Ishikawa (cell line): ENCODE data around the gene TFR2.

Experiments used
- CEBPB ChIP-seq: IDR thresholded peaks from 2 replicates; pipeline ENCODE4 v1.6.1; 2012
- CREB1 ChIP-seq: IDR thresholded peaks from 2 replicates; pipeline ENCODE4 v1.6.1; 2012; ENCODE audit warnings: low read depth
- EGR1 ChIP-seq: IDR thresholded peaks from 2 replicates; pipeline ENCODE4 v1.6.1; 2012
- EP300 ChIP-seq: IDR thresholded peaks from 2 replicates; pipeline ENCODE4 v1.6.1; 2012; ENCODE audit warnings: borderline replicate concordance
- FOXM1 ChIP-seq: IDR thresholded peaks from 2 replicates; pipeline ENCODE4 v1.6.1; 2012; ENCODE audit warnings: low read depth, borderline replicate concordance
- NFIC ChIP-seq: IDR thresholded peaks from 2 replicates; pipeline ENCODE4 v1.6.1; 2012
- RAD21 ChIP-seq: IDR thresholded peaks from 2 replicates; pipeline ENCODE4 v1.6.1; 2012; ENCODE audit warnings: low read depth
- REST ChIP-seq: IDR thresholded peaks from 2 replicates; pipeline ENCODE4 v1.6.1; 2012; ENCODE audit warnings: low read depth, mild to moderate bottlenecking
- TAF1 ChIP-seq: IDR thresholded peaks from 2 replicates; pipeline ENCODE4 v1.6.1; 2012; ENCODE audit warnings: low read depth, mild to moderate bottlenecking
- TCF12 ChIP-seq: IDR thresholded peaks from 2 replicates; pipeline ENCODE4 v1.6.1; 2012; ENCODE audit warnings: low read depth
- TEAD4 ChIP-seq: IDR thresholded peaks from 2 replicates; pipeline ENCODE4 v1.6.1; 2012
- YY1 ChIP-seq: IDR thresholded peaks from 2 replicates; pipeline ENCODE4 v1.6.1; 2012; ENCODE audit warnings: low read depth
- ZBTB7A ChIP-seq: IDR thresholded peaks from 2 replicates; pipeline ENCODE4 v1.6.1; 2012; ENCODE audit warnings: low read depth
- TF ChIP-seq, protein P1 (sequence below): IDR thresholded peaks from 2 replicates; pipeline ENCODE4 v1.6.1; 2012
- TF ChIP-seq, protein P2 (sequence below): IDR thresholded peaks from 2 replicates; pipeline ENCODE4 v1.6.1; 2012

Gene TFR2

DNA sequence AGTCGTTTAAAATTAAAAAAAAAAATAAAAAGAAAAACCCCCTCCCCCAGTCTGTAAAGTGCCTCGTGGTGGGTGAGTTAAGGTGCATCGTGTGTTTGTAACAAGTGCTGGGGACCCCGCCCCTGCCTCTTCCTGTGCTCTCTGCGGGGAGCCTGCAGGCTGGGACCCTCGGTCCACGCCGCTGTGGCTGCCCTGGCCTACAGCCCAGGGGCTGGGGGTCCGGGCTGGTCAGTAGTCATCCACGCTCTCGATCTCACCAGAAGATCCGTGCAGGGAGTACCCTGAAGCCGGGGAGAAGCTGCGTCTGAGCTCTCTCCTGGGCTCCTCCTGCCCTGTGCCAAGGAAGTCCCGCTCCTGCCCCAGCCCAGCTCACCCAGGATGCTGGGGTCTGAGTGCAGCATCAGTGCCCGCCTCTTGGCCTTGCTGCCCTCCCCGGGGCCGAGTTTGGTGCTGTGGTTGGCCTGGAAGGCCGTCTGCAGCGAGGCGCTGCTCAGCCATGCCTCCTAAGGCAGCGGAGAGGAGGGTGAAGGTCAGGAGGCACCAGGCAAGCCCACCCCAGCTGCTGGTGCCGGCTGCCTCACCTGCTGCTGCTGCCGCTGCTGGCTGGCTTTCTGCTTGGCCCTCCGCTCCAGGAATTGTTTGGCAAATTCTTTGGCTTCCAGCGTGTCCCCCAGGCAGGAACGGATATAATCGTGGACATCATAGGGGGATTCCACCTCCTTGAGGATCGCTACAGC, 40.3 kb upstream of the TFR2 start:
- no peak for TF ChIP-seq EP300
- TF ChIP-seq ZBTB7A: no peak
- no peak for TF ChIP-seq REST
- no peak for TF ChIP-seq CEBPB
- TF ChIP-seq NFIC: no peak
- TF ChIP-seq RAD21: no peak
- TF ChIP-seq YY1: no peak
- TF ChIP-seq, protein P1, sequence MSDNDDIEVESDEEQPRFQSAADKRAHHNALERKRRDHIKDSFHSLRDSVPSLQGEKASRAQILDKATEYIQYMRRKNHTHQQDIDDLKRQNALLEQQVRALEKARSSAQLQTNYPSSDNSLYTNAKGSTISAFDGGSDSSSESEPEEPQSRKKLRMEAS: no peak
- TF ChIP-seq, protein P2, sequence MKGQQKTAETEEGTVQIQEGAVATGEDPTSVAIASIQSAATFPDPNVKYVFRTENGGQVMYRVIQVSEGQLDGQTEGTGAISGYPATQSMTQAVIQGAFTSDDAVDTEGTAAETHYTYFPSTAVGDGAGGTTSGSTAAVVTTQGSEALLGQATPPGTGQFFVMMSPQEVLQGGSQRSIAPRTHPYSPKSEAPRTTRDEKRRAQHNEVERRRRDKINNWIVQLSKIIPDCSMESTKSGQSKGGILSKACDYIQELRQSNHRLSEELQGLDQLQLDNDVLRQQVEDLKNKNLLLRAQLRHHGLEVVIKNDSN: no peak
- no peak for TF ChIP-seq CREB1
- no peak for TF ChIP-seq TAF1
- TF ChIP-seq TEAD4: no peak
- TF ChIP-seq TCF12: no peak
- no peak for TF ChIP-seq FOXM1
- TF ChIP-seq EGR1: no peak

DNA sequence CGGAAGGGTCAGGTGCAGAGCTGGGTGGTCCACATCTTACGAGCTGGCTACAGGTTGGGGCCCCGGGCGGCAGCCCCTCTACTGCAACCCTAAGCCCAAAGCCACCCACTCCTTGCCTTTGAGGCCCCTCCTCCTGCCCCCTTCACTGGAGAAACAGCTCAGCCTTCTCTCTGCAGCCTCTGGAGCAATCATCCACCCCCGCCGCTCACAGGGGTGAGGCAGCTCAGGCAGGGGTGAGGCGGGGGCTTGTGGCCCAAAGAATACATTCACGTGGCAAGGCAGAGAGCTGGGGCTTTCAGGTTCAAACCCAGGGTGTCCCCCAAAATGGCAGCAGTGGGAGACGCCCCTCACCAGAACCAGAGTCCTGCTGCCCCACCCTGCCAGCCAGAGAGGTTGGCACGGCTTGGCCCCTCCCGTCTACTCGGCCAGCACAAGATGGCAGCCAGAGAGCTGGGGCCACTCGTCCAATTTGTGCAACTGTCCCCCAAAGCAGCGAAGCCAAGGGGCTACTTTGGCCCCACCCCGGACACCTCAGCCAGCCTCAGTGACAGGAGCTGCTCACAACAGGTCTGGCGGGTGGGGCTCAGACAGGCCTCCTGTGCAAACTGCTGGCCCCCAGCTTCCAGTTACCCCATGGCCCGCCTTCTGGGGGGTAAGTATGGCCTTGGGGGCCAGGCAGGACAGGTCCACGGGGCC, 39.4 kb upstream of the TFR2 start:
- TF ChIP-seq EGR1: no peak
- TF ChIP-seq EP300: no peak
- no peak for TF ChIP-seq NFIC
- TF ChIP-seq, protein P2: no peak
- no peak for TF ChIP-seq FOXM1
- TF ChIP-seq CEBPB: no peak
- TF ChIP-seq RAD21: no peak
- TF ChIP-seq, protein P1: no peak
- TF ChIP-seq ZBTB7A: no peak
- TF ChIP-seq TAF1: no peak
- no peak for TF ChIP-seq YY1
- no peak for TF ChIP-seq CREB1
- no peak for TF ChIP-seq REST

- no peak for TF ChIP-seq TCF12
- TF ChIP-seq, protein P2: no peak
- no peak for TF ChIP-seq CEBPB
- no peak for TF ChIP-seq TEAD4
- TF ChIP-seq YY1: no peak
- TF ChIP-seq CREB1: no peak
- no peak for TF ChIP-seq FOXM1
- TF ChIP-seq, protein P1: no peak
- TF ChIP-seq TAF1: no peak
- TF ChIP-seq ZBTB7A: no peak; the same call in 1 of the 2 replicates
- no peak for TF ChIP-seq RAD21
- TF ChIP-seq REST: no peak
- no peak for TF ChIP-seq NFIC
- TF ChIP-seq EP300: no peak
- no peak for TF ChIP-seq EGR1
These were observed 38.7 kb upstream of the TFR2 start for GRCh38 chr7:100679927-100680575.
